Natural killer cell (primary cell): Measurements from ENCODE around the gene SLC2A4. TPM values are rescaled to one million over a fixed set of nuclear protein-coding genes. Genes with fewer than 3 reads are reported as not detected.
A peak's percentile ranks its signal among the peaks of the same experiment; 100 is the strongest.
"Not testable (repeated sequence)": the region's sequence is repeated elsewhere in the genome, so short reads cannot be mapped to it uniquely, and the experiment has no call there.

Experiments used
- ATAC-seq, 3 donors: fragments of 150-1000 bp in 2 of 3; fragments of 200-7000 bp in 1 of 3; cut with Tn5 transposase; 1 replicate in 1 of 3; 2 replicates in 2 of 3; pipeline ENCODE4 v1.10.0; 2021; ENCODE audit warnings: mild to moderate bottlenecking in 2 of 3, moderate library complexity in 2 of 3
- DNase-seq, 2 donors: peaks; one replicate each; pipeline versions ENCODE4 v3.0.0 to v3.0.0-alpha.2; 2013 to 2021; ENCODE audit warnings: mixed read lengths in 1 of 2
- H3K27ac ChIP-seq: one replicate; pipeline ENCODE4 v1.5.1; 2013; ENCODE audit warnings: mild to moderate bottlenecking, low read length
- H3K27me3 ChIP-seq: one replicate; pipeline ENCODE4 v1.6.1; 2013; ENCODE audit warnings: low read length; ENCODE audit not compliant: control insufficient read depth, insufficient read depth
- H3K36me3 ChIP-seq: one replicate; pipeline ENCODE4 v1.6.1; 2013; ENCODE audit warnings: low read length; ENCODE audit not compliant: control insufficient read depth, insufficient read depth
- H3K4me1 ChIP-seq: one replicate; pipeline ENCODE4 v1.6.1; 2013; ENCODE audit warnings: low read length; ENCODE audit not compliant: control insufficient read depth, insufficient read depth
- H3K4me3 ChIP-seq: one replicate; pipeline ENCODE4 v1.5.1; 2013; ENCODE audit warnings: low read length
- H3K9me3 ChIP-seq: one replicate; pipeline ENCODE4 v1.6.1; 2013; ENCODE audit warnings: low read length; ENCODE audit not compliant: control insufficient read depth, insufficient read depth
- H3K27ac Mint-ChIP-seq, 2 donors: one replicate each; pipeline ENCODE4 v1.8.0; 2022; ENCODE audit warnings: mild to moderate bottlenecking in 2 of 2, mixed read lengths in 2 of 2, moderate library complexity in 1 of 2
- H3K27me3 Mint-ChIP-seq, 2 donors: one replicate each; pipeline ENCODE4 v1.8.0; 2022; ENCODE audit warnings: low read depth in 2 of 2, mixed read lengths in 2 of 2
- H3K36me3 Mint-ChIP-seq: one replicate; pipeline ENCODE4 v1.8.0; 2022; ENCODE audit warnings: mixed read lengths
- H3K4me1 Mint-ChIP-seq, 2 donors: one replicate each; pipeline ENCODE4 v1.8.0; 2022; ENCODE audit warnings: mixed read lengths in 2 of 2
- H3K4me3 Mint-ChIP-seq: one replicate; pipeline ENCODE4 v1.8.0; 2022; ENCODE audit warnings: mild to moderate bottlenecking, moderate library complexity, mixed read lengths
- H3K9me3 Mint-ChIP-seq, 2 donors: one replicate each; pipeline ENCODE4 v1.8.0; 2022; ENCODE audit warnings: mixed read lengths in 2 of 2
- WGBS: methylation state at CpG from one replicate; pipeline ENCODE4 v1.1.7; 2013; ENCODE audit warnings: missing lambda C conversion rate; ENCODE audit not compliant: insufficient coverage; 5-methylcytosine and 5-hydroxymethylcytosine counted together
- intact Hi-C: fragments of 100-400 bp; cut with micrococcal nuclease; formaldehyde crosslinking; loops from one replicate; pipeline ENCODE4 v1.14.2; 2022
- total RNA-seq, 4 donors: library from RNA; stranded (reverse); fragments of 120-200 nt in 1 of 4; gene quantifications; one replicate each; pipeline versions ENCODE4 v1.2.3 to v1.2.4, GENCODE V29; 2013 to 2022
- TF ChIP-seq, protein P1 (sequence below): fragments of 200-600 bp; IDR thresholded peaks from one replicate; pipeline ENCODE4 v1.8.0; 2022; ENCODE audit warnings: antibody characterized with exemption

Gene SLC2A4
- total RNA-seq, 3 donors from 2014 or later (not counting 1 experiment from before 2014, with no cell fraction given): not detected

DNA sequence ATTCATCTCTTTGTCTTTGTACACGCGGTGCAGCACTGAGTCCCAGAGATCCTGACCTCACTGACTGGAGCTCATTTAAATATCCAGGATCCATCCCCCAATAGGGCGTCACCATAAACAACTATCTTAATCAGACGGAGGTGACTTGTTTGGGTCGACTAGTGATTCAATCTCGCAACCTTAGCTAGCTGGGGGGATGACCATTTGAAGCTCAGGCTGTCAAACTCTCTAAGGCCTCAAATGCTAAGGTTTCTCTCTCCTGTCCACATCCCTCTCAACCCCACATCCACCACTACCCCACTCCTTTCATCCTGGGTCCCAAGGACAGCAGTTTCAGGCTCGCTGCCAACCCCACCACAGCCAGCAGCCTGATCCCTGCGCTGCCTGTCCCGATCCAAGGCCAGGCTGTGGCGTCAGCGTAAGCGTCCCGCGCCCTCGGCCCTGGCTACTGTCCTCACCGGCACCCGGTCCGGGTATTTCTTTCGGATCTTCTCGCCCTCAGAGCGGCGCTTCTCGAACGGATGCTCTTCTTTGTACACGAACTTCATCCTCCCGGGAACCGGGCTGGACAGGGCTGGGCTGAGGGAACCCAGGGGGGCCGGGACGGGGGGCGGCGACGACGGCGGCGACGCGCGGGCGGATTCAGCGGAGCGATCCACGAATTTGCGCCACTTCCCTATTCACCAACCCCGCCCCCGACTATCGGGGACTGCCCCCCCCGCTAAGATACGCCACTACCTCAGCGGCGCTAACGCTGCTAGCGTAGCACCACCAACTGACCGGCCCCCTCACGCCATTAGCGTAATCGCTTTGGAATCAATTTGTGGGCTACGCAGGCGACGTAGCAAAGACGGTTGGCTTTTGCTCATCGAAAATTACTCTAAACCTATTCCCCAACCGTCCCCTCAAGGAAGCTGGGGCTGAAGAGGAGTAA lies 39.5 kb upstream of the SLC2A4 start, which contains the start of gene GABARAP:
Gene GABARAP (minus strand): TSS at position 667 of the 934 bp plus-strand sequence. CDS start 119 bp downstream, at position 548.
- H3K4me1 ChIP-seq: peaks cover 37% of the 10 kb centered on the region
- Mint-ChIP-seq H3K36me3 (no peaks in the 10 kb centered on the region), H3K4me1 (peaks cover 44 to 54% of the 10 kb centered on the region in 2 donors), H3K4me3 (peak within 1 kb of the TSS; percentile 95), H3K9me3 (no peaks in the 10 kb centered on the region), H3K27ac (peak within 1 kb of the TSS; percentile 97 to 99), H3K27me3 (no peaks in the 10 kb centered on the region)
- under 1% methylated on average over 60 of the region's 62 CpGs for WGBS
- H3K9me3 ChIP-seq: no peaks in the 10 kb centered on the region
- peaks cover 33% of the 10 kb centered on the region for H3K36me3 ChIP-seq
- no peaks in the 10 kb centered on the region for H3K27me3 ChIP-seq
- peak within 1 kb of the TSS; percentile 89 for H3K4me3 ChIP-seq
- DNase-seq (peak; percentile 93 to 96), ATAC-seq (peak; percentile 58 to 82 (median 63))
- TF ChIP-seq, protein P1, sequence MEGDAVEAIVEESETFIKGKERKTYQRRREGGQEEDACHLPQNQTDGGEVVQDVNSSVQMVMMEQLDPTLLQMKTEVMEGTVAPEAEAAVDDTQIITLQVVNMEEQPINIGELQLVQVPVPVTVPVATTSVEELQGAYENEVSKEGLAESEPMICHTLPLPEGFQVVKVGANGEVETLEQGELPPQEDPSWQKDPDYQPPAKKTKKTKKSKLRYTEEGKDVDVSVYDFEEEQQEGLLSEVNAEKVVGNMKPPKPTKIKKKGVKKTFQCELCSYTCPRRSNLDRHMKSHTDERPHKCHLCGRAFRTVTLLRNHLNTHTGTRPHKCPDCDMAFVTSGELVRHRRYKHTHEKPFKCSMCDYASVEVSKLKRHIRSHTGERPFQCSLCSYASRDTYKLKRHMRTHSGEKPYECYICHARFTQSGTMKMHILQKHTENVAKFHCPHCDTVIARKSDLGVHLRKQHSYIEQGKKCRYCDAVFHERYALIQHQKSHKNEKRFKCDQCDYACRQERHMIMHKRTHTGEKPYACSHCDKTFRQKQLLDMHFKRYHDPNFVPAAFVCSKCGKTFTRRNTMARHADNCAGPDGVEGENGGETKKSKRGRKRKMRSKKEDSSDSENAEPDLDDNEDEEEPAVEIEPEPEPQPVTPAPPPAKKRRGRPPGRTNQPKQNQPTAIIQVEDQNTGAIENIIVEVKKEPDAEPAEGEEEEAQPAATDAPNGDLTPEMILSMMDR: no peak
- peak within 1 kb of the TSS; percentile 83 for H3K27ac ChIP-seq
- intact Hi-C loops: loop anchor here (2.0 kb wide), 1 partner anchor 65 kb away; the partner anchor contains the start of gene EIF5A

DNA sequence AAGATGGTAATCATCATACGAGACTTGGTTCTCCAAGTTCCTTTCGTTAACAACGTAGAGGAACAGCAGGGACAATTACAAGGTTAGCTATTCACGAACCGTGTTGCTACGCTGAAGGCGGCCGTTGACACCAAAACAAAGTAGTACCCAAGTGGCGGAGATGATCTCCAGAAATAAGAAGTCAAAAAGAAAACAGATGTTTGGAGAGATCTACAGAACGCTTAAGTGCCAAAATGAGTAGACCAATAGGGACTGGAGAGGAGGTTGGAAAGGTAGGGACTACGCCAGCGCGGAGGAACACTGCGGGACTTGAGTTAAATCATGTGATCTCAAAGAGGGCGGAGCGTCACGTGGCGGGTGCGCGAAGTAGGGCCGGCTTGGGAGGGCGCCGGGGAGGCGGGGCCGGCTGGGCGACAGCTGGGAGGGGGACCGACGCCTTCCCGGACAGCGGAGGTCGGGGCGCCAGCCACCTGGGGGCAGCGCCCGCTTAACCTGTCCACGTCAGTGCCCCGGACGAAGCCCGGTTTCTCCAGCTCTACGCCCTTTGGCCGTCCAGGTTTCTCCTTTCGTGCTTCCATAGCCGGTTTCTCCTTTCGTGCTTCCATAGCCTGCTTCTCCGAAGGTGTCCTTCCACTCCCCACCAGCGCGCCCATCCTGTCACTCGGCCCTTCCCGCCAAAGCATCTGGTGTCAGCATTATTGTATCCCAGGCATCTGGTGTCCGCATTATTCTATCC lies 38.6 kb upstream of the SLC2A4 start:
- TF ChIP-seq, protein P1: no peak
- peak; percentile 93 to 98 for DNase-seq
- H3K36me3 Mint-ChIP-seq: no peaks in the 10 kb centered on the region
- H3K4me3 Mint-ChIP-seq: peak overlapping the region; percentile 95
- WGBS: 2% methylated on average over 49 of the region's 49 CpGs
- Histone ChIP-seq H3K27me3 (no peaks in the 10 kb centered on the region), H3K27ac (peak overlapping the region; percentile 83), H3K4me3 (peak overlapping the region; percentile 89), H3K9me3 (no peaks in the 10 kb centered on the region), H3K36me3 (peaks cover 34% of the 10 kb centered on the region), H3K4me1 (peaks cover 31% of the 10 kb centered on the region)
- H3K9me3 Mint-ChIP-seq: no peaks in the 10 kb centered on the region
- peaks cover 39 to 49% of the 10 kb centered on the region in 2 donors for H3K4me1 Mint-ChIP-seq
- H3K27ac Mint-ChIP-seq: peak overlapping the region; percentile 97 to 99
- no peaks in the 10 kb centered on the region for H3K27me3 Mint-ChIP-seq
- peak; percentile 43 to 79 (median 60) for ATAC-seq
- intact Hi-C loops: loop anchor here (1.0 to 2.0 kb wide), 2 partner anchors 9 to 64 kb away; partner anchors contain the start of genes EIF5A and ELP5

DNA sequence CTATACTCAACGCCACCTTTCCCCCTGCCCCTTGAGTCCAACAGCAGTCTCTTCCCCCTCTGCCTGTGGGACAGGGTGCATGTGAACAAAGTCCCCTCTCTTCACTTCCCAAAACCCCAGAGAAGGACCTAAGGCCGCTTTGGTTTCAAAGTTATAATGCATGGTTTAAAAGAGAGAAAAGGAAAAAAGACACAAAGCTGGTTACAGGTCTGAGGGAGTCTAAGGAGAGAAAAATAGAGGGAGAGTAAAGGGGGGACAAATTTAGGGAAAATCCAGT lies 38.1 kb upstream of the SLC2A4 start:
- H3K27ac ChIP-seq: peak overlapping the region; percentile 83
- H3K4me1 Mint-ChIP-seq: peaks cover 39 to 49% of the 10 kb centered on the region in 2 donors
- H3K9me3 ChIP-seq: no peaks in the 10 kb centered on the region
- no peaks in the 10 kb centered on the region for H3K27me3 Mint-ChIP-seq
- H3K4me3 ChIP-seq: peak overlapping the region; percentile 89
- H3K4me3 Mint-ChIP-seq: peak overlapping the region; percentile 95
- peaks cover 34% of the 10 kb centered on the region for H3K36me3 ChIP-seq
- TF ChIP-seq, protein P1: no peak
- H3K27me3 ChIP-seq: no peaks in the 10 kb centered on the region
- peak overlapping the region; percentile 97 to 99 for H3K27ac Mint-ChIP-seq
- intact Hi-C loops: loop anchor here (1.0 to 2.0 kb wide), 2 partner anchors 9 to 63 kb away; partner anchors contain the start of genes EIF5A and ELP5
- WGBS: 67% methylated on average over 2 of the region's 2 CpGs
- H3K36me3 Mint-ChIP-seq: no peaks in the 10 kb centered on the region
- H3K9me3 Mint-ChIP-seq: no peaks in the 10 kb centered on the region
- DNase-seq: no peak
- H3K4me1 ChIP-seq: peaks cover 31% of the 10 kb centered on the region
- ATAC-seq: no peak

DNA sequence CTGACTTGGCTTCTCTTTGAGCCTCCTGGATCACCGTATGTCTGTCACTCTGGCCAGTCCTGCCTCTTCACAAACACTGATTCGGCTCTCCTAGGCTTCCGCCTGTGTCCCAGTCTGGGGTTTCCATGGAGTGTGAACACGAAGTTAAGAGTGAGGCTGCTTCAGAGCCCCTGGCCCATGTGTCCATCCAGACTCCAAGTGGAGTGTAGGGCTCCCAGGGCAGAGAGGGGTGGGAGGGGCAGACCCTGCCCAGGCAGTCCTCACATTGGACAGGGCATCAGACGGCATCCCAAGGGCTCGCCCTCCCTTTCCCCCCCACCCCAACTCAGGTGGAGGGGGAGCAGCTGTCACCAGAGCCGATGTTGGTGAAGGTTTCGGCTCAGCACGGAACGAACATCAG lies 37.7 kb upstream of the SLC2A4 start:
- ATAC-seq, DNase-seq, H3K9me3 ChIP-seq, H3K27me3 ChIP-seq, H3K27ac ChIP-seq, H3K36me3 Mint-ChIP-seq, H3K27me3 Mint-ChIP-seq, H3K4me3 ChIP-seq, H3K9me3 Mint-ChIP-seq: not testable (repeated sequence)
- WGBS: 96% methylated on average over 8 of the region's 10 CpGs
- Mint-ChIP-seq H3K27ac (peak overlapping the region; percentile 97 to 99), H3K4me1 (peaks cover 42 to 49% of the 10 kb centered on the region in 2 donors), H3K4me3 (peak overlapping the region; percentile 50)
- H3K36me3 ChIP-seq: peaks cover 34% of the 10 kb centered on the region
- intact Hi-C loops: loop anchor here (1.0 to 2.0 kb wide), 2 partner anchors 8 to 63 kb away; partner anchors contain the start of genes EIF5A and ELP5
- peaks cover 32% of the 10 kb centered on the region for H3K4me1 ChIP-seq
